Endometrial microvascular endothelial cells (primary cell): Measurements from ENCODE around the gene KCNQ1OT1. TPM values are rescaled to one million over a fixed set of nuclear protein-coding genes. Genes with fewer than 3 reads are reported as not detected.

Experiments used
- in situ Hi-C: cut with HindIII; loops from 2 replicates; pipeline ENCODE4 v1.10.0; 2017; ENCODE audit warnings: low sequenced_read_pairs, low pct_unique_long_range_greater_than_20kb; ENCODE audit errors: inconsistent ontology term
- total RNA-seq: library from RNA; depleted of rRNA; stranded (reverse); fragments of >200 nt; gene quantifications from one replicate; pipeline ENCODE4 v1.2.3, GENCODE V29; 2015; ENCODE audit errors: inconsistent ontology term

KCNQ1OT1 gene
- total RNA-seq, 1 donor from 2014 or later = 0.09 TPM

- in situ Hi-C loops = no loop called here
Measured at GRCh38 chr11:2664376-2664775, 35.4 kb downstream of the KCNQ1OT1 start.

- in situ Hi-C loops = no loop called here
Measured at GRCh38 chr11:2663915-2664314, 35.9 kb downstream of the KCNQ1OT1 start.

- in situ Hi-C loops = no loop called here
Measured at GRCh38 chr11:2663506-2663905, 36.3 kb downstream of the KCNQ1OT1 start.

- in situ Hi-C loops = no loop called here
Measured at GRCh38 chr11:2662430-2663299, 37.1 kb downstream of the KCNQ1OT1 start.

GRCh38 chr11:2662024-2662312, 37.8 kb downstream of the KCNQ1OT1 start:
- in situ Hi-C loops = no loop called here

- in situ Hi-C loops = no loop called here
Measured at GRCh38 chr11:2661173-2662023, 38.4 kb downstream of the KCNQ1OT1 start.

GRCh38 chr11:2660357-2660939, 39.3 kb downstream of the KCNQ1OT1 start:
- in situ Hi-C loops = no loop called here

GRCh38 chr11:2657697-2658284, 42.0 kb downstream of the KCNQ1OT1 start:
- in situ Hi-C loops = no loop called here

GRCh38 chr11:2656859-2657258, 42.9 kb downstream of the KCNQ1OT1 start:
- in situ Hi-C loops = no loop called here

GRCh38 chr11:2655834-2656622, 43.8 kb downstream of the KCNQ1OT1 start:
- in situ Hi-C loops = no loop called here

GRCh38 chr11:2655016-2655719, 44.6 kb downstream of the KCNQ1OT1 start:
- in situ Hi-C loops = no loop called here

GRCh38 chr11:2653930-2654739, 45.7 kb downstream of the KCNQ1OT1 start:
- in situ Hi-C loops = no loop called here

- in situ Hi-C loops = no loop called here
Measured at GRCh38 chr11:2653198-2653551, 46.6 kb downstream of the KCNQ1OT1 start.

GRCh38 chr11:2652333-2653197, 47.2 kb downstream of the KCNQ1OT1 start:
- in situ Hi-C loops = no loop called here

GRCh38 chr11:2651826-2652271, 47.9 kb downstream of the KCNQ1OT1 start:
- in situ Hi-C loops = no loop called here

GRCh38 chr11:2651054-2651617, 48.7 kb downstream of the KCNQ1OT1 start:
- in situ Hi-C loops = no loop called here
